HCT116 (cell line): ENCODE results near the gene PAX9. TPM values are rescaled to one million over a fixed set of nuclear protein-coding genes. Genes with fewer than 3 reads are reported as not detected.

Experiments
- ATAC-seq: fragments of 200-7000 bp; cut with Tn5 transposase; 2 replicates; pipeline ENCODE4 v1.9.1; 2020; ENCODE audit warnings: mild to moderate bottlenecking, moderate library complexity
- BruUV-seq: library from RNA; stranded (reverse); fragments of 400-500 nt; replicated peaks from 2 replicates; lab custom pipeline; 2021; lab: Mats Ljungman, UMichigan
- CTCF ChIA-PET: fragments of 300-600 bp; sonication (Branson Sonifier 250); formaldehyde crosslinking; loops from one replicate; lab custom pipeline; 2021; ENCODE audit warnings: antibody characterized with exemption; lab: Charles Lee
- POLR2A ChIA-PET: fragments of 300-600, 350-600 bp; sonication (Branson Sonifier 250); formaldehyde crosslinking; loops from one replicate; lab custom pipeline; 2021; ENCODE audit warnings: antibody characterized with exemption; lab: Charles Lee
- RAD21 ChIA-PET, 2 experiments: fragments of 300-600 bp; sonication (Branson Sonifier 250); formaldehyde crosslinking; loops; one replicate each; lab custom pipeline; 2023; ENCODE audit warnings: low total read pairs in 2 of 2; ENCODE audit not compliant: uncharacterized antibody in 2 of 2, unreplicated experiment in 2 of 2, low non-redundant PET in 1 of 2; lab: Charles Lee
- DNase-seq: peaks from one replicate; pipeline ENCODE4 v3.0.0-alpha.2; 2010; ENCODE audit warnings: low read depth, low spot score
- H2AFZ ChIP-seq: fragments of 200-600 bp; shearing (Covaris generic), sonication (generic); 2 replicates; pipeline ENCODE4 v1.6.1; 2017; ENCODE audit warnings: low read depth, mixed run types, mixed read lengths, antibody characterized with exemption, low read length; ENCODE audit not compliant: poor library complexity, severe bottlenecking
- H3K27ac ChIP-seq: 2 replicates; pipeline ENCODE4 v1.5.1; 2012; ENCODE audit warnings: low read depth, low read length
- H3K27me3 ChIP-seq: fragments of 200-600 bp; sonication (generic); 2 replicates; pipeline ENCODE4 v1.6.1; 2016; ENCODE audit warnings: mixed run types, low read length, mixed read lengths; ENCODE audit not compliant: insufficient read depth
- H3K36me3 ChIP-seq, 2 experiments: fragments of 200-500 bp in 1 of 2; fragments of 200-600 bp in 1 of 2; sonication (Bioruptor generic) in 1 of 2; sonication (generic) in 1 of 2; 2 replicates each; pipeline versions ENCODE4 v1.5.1 to v1.6.1; 2014 to 2016; ENCODE audit warnings: low read length in 2 of 2, inconsistent platforms in 1 of 2, mixed read lengths in 1 of 2, mixed run types in 1 of 2; ENCODE audit not compliant: insufficient read depth in 2 of 2, control insufficient read depth in 1 of 2
- H3K4me1 ChIP-seq, 2 experiments: fragments of 200-600 bp in 1 of 2; sonication (generic) in 1 of 2; 2 replicates each; pipeline versions ENCODE4 v1.5.1 to v1.6.1; 2012 to 2017; ENCODE audit warnings: low read length in 2 of 2, inconsistent platforms in 1 of 2, mild to moderate bottlenecking in 1 of 2, mixed read lengths in 1 of 2, mixed run types in 1 of 2, moderate library complexity in 1 of 2; ENCODE audit not compliant: insufficient read depth in 2 of 2, control insufficient read depth in 1 of 2
- H3K4me2 ChIP-seq: fragments of 200-600 bp; sonication (generic); 2 replicates; pipeline ENCODE4 v1.6.1; 2017; ENCODE audit warnings: mixed run types, low read length, mixed read lengths
- H3K4me3 ChIP-seq, 2 experiments: fragments of 200-600 bp in 1 of 2; sonication (generic) in 1 of 2; replicated peaks in 1 of 2; 2 replicates each; pipeline ENCODE4 v1.5.1; 2011 to 2016; ENCODE audit warnings: low read length in 2 of 2, control low read depth in 1 of 2, low read depth in 1 of 2, mild to moderate bottlenecking in 1 of 2, mixed read lengths in 1 of 2, mixed run types in 1 of 2
- H3K79me2 ChIP-seq: fragments of 200-600 bp; sonication (generic); 2 replicates; pipeline ENCODE4 v1.6.1; 2017; ENCODE audit warnings: mild to moderate bottlenecking, mixed run types, low read length, moderate library complexity, mixed read lengths; ENCODE audit not compliant: insufficient read depth
- H3K9ac ChIP-seq: fragments of 200-600 bp; sonication (generic); 2 replicates; pipeline ENCODE4 v1.6.1; 2016; ENCODE audit warnings: low read length, mixed read lengths
- H3K9me2 ChIP-seq: fragments of 200-600 bp; sonication (generic), shearing (Covaris generic); 2 replicates; pipeline ENCODE4 v1.6.1; 2017; ENCODE audit warnings: mixed run types, mild to moderate bottlenecking, moderate library complexity; ENCODE audit not compliant: insufficient read depth
- H3K9me3 ChIP-seq, 2 experiments: fragments of 200-500 bp in 1 of 2; fragments of 200-600 bp in 1 of 2; sonication (Bioruptor generic) in 1 of 2; sonication (generic) in 1 of 2; 2 replicates each; pipeline ENCODE4 v1.6.1; 2014 to 2017; ENCODE audit warnings: low read length in 2 of 2, mixed read lengths in 2 of 2, inconsistent platforms in 1 of 2, low read depth in 1 of 2, mild to moderate bottlenecking in 1 of 2, mixed run types in 1 of 2, moderate library complexity in 1 of 2; ENCODE audit not compliant: control insufficient read depth in 1 of 2, insufficient read depth in 1 of 2
- H4K20me1 ChIP-seq: fragments of 200-600 bp; sonication (generic), shearing (Covaris generic); 2 replicates; pipeline ENCODE4 v1.6.1; 2017; ENCODE audit warnings: mixed run types, mild to moderate bottlenecking, moderate library complexity; ENCODE audit not compliant: insufficient read depth
- ATF3 ChIP-seq: IDR thresholded peaks from 2 replicates; pipeline ENCODE4 v1.6.1; 2012
- CTCF ChIP-seq, 3 experiments: fragments of 200-600 bp in 1 of 3; sonication (generic) in 1 of 3; IDR thresholded peaks in 2 of 3; conservative IDR thresholded peaks in 1 of 3; 2 replicates each; pipeline ENCODE4 v1.5.1; 2012 to 2017; ENCODE audit warnings: low read depth in 2 of 3, low read length in 2 of 3, antibody characterized with exemption in 1 of 3, borderline replicate concordance in 1 of 3, control low read depth in 1 of 3, mild to moderate bottlenecking in 1 of 3, mixed read lengths in 1 of 3, mixed run types in 1 of 3, moderate library complexity in 1 of 3; ENCODE audit not compliant: insufficient read depth in 1 of 3
- EGR1 ChIP-seq: IDR thresholded peaks from 2 replicates; pipeline ENCODE4 v1.6.1; 2012; ENCODE audit warnings: low read depth
- EZH2phosphoT487 ChIP-seq: fragments of 200-600 bp; IDR thresholded peaks from 2 replicates; pipeline ENCODE4 v1.6.1; 2018; ENCODE audit warnings: antibody characterized with exemption, borderline replicate concordance
- FOSL1 ChIP-seq: IDR thresholded peaks from 2 replicates; pipeline ENCODE4 v1.6.1; 2012; ENCODE audit warnings: low read depth
- JUND ChIP-seq: IDR thresholded peaks from 2 replicates; pipeline ENCODE4 v1.6.1; 2012
- POLR2A ChIP-seq: IDR thresholded peaks from 2 replicates; pipeline ENCODE4 v1.7.0; 2011; ENCODE audit warnings: borderline replicate concordance; ENCODE audit not compliant: insufficient read depth, insufficient read length; ENCODE audit errors: extremely low read depth
- RAD21 ChIP-seq: IDR thresholded peaks from 2 replicates; pipeline ENCODE4 v1.6.1; 2012; ENCODE audit warnings: low read depth, mild to moderate bottlenecking
- SRF ChIP-seq: IDR thresholded peaks from 2 replicates; pipeline ENCODE4 v1.6.1; 2012; ENCODE audit warnings: low read depth
- TCF7L2 ChIP-seq: IDR thresholded peaks from 2 replicates; pipeline ENCODE4 v1.7.0; 2011; ENCODE audit warnings: borderline replicate concordance, inconsistent platforms; ENCODE audit not compliant: insufficient read depth, insufficient read length; ENCODE audit errors: extremely low read depth
- intact Hi-C: fragments of 100-400 bp; cut with micrococcal nuclease; formaldehyde crosslinking; loops from 2 replicates; pipeline ENCODE4 v1.10.0; 2022
- total RNA-seq: library from RNA; stranded (reverse); gene quantifications from one replicate; pipeline ENCODE4 v1.2.1, GENCODE V29; 2021; ENCODE audit not compliant: unreplicated experiment
- TF ChIP-seq, protein P1 (sequence below): IDR thresholded peaks from 2 replicates; pipeline ENCODE4 v1.6.1; 2011; ENCODE audit warnings: mild to moderate bottlenecking, low read length, moderate library complexity; ENCODE audit not compliant: insufficient replicate concordance; ENCODE audit errors: extremely low read depth

PAX9 gene
- total RNA-seq, 1 experiment from 2014 or later: 5.2 TPM

DNA sequence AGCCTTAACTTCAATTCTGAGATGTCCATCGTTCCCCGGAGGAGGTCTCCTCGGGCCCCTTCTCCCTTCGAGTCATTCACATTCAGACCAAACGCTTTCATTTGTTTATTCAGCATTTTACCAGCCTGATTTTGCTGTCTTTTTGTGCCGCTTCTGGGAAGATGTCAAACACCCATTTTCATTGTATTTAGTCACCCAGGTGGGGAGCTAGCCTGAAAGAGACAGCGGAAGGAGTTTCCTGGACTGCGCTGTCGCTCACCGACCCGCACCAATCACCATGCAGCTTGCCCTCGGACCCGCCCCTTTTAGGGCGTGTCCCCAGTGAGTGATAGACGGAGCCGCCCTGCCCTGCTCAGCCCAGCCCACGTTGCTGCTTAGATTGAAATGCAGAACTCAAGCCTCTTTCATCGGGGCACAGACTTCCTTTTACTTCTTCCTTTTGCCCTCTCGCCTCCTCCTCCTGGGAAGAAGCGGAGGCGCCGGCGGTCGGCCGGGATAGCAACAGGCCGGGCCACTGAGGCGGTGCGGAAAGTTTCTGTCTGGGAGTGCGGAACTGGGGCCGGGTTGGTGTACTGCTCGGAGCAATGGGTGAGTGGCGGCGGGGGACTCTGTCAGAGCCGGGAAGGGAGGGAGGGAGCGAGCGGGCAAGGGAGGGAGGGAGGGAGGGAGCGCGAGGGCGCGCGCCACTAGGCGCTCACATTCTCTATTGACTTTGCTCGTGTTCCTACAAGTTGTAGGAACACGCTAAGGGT, at the start of gene PAX9 (continued):
- no peak for TF ChIP-seq ATF3
- TF ChIP-seq, protein P1, sequence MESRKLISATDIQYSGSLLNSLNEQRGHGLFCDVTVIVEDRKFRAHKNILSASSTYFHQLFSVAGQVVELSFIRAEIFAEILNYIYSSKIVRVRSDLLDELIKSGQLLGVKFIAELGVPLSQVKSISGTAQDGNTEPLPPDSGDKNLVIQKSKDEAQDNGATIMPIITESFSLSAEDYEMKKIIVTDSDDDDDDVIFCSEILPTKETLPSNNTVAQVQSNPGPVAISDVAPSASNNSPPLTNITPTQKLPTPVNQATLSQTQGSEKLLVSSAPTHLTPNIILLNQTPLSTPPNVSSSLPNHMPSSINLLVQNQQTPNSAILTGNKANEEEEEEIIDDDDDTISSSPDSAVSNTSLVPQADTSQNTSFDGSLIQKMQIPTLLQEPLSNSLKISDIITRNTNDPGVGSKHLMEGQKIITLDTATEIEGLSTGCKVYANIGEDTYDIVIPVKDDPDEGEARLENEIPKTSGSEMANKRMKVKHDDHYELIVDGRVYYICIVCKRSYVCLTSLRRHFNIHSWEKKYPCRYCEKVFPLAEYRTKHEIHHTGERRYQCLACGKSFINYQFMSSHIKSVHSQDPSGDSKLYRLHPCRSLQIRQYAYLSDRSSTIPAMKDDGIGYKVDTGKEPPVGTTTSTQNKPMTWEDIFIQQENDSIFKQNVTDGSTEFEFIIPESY: no peak

DNA sequence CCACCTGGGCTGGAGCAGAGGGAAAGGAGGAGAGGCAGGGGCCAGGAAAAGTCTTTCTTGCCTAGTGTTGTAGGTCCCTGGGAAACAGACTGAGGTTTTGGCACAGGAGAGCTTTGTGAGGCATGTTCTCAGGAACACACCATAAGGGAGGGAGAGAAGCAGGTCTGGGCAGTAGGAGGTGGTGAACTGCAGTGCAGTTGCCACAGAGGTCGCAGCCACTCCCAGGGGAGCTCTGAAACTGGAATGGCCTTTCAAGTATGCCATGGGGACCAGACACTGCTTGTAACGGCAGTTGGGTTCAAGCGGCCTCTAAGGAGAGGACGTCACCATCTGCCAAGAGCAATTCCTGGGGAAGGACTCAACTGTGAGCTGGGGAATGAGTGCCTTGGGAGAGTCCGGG, 43.8 kb upstream of the PAX9 start:
- ChIA-PET CTCF (no interaction called here), RAD21 (no interaction called here), POLR2A (no interaction called here)
- H3K27ac ChIP-seq: no peak overlapping the region
- H3K4me3 ChIP-seq: no peak overlapping the region
- DNase-seq: no peak
- H3K4me1 ChIP-seq: no peaks in the 10 kb centered on the region
- intact Hi-C loops: no loop called here
- no peaks in the 10 kb centered on the region for H3K79me2 ChIP-seq
- H3K9me2 ChIP-seq: no peaks in the 10 kb centered on the region
- H3K9ac ChIP-seq: no peak overlapping the region
- no peak overlapping the region for H2AFZ ChIP-seq
- no peak for ATAC-seq
- H3K27me3 ChIP-seq: no peaks in the 10 kb centered on the region
- no peak overlapping the region for H3K4me2 ChIP-seq
- BruUV-seq: no TSS peak
- no peaks in the 10 kb centered on the region for H4K20me1 ChIP-seq
- TF ChIP-seq TCF7L2: no peak
- no peak for TF ChIP-seq FOSL1
- no peak for TF ChIP-seq JUND
- no peak for TF ChIP-seq EZH2phosphoT487
- no peak for TF ChIP-seq ATF3
- TF ChIP-seq SRF: no peak
- no peak for TF ChIP-seq POLR2A
- no peak for TF ChIP-seq RAD21
- no peak for TF ChIP-seq CTCF (IDR thresholded peaks at IDR 0.05 in 2 of 3, conservative IDR thresholded peaks at IDR 0.05 in 1 of 3; ENCODE audit: borderline replicate concordance in 1 of 3, insufficient read depth in 1 of 3, low read depth in 2 of 3, low read length in 2 of 3)
- TF ChIP-seq EGR1: no peak
- H3K9me3 ChIP-seq: no peaks in the 10 kb centered on the region
- H3K36me3 ChIP-seq: no peaks in the 10 kb centered on the region
